Measurements from ENCODE around the gene ASTN1. TPM values are rescaled to one million over a fixed set of nuclear protein-coding genes. Genes with fewer than 3 reads are reported as not detected.
"Not testable (repeated sequence)": the region's sequence is repeated elsewhere in the genome, so short reads cannot be mapped to it uniquely, and the experiment has no call there.

The ASTN1 gene
- total RNA-seq, 1 donor from 2014 or later, result not detected

DNA sequence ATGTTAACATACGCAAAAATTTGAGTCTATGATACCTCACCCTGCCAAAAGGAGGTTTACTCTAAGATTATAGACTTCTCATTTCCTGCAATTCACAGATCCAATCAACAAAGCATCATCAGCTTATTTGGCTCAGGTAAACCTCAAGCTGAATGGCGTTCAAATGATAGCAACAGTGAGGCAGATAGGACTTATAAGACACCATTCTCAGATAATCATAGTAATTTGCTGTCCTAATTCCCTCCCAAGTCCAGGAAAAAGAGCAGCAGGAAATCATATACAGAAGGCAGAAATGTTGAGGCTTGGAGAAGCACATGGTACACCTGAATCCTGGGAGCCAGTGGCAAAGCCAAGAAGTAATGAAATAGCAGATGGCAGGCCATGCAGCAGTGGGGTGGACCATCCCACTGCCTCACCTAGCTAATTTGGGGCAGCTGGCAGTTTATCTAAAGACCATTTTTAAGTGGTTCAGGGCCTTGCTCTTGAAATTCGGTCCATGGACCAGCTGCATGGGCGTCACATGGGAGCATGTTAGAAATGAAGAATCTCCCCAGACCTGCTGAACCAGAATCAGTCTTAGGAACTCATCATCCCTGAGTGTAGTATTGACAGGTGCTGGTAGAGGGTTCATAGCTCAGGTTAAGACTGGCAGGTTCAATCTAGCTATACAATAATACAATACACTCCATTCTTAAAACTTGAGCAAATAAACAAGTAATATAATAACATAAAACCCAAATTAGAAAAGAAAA lies 57.7 kb downstream of the ASTN1 start:
- H3K27ac Mint-ChIP-seq, result no peak overlapping the region
- H3K9me3 Mint-ChIP-seq, result no peaks in the 10 kb centered on the region
- intact Hi-C loops (cut with micrococcal nuclease), result no loop called here
- no peak for DNase-seq
- H3K4me1 Mint-ChIP-seq, result no peaks in the 10 kb centered on the region
- H3K36me3 Mint-ChIP-seq (ENCODE audit: low read depth), result no peaks in the 10 kb centered on the region
- H3K4me3 Mint-ChIP-seq, result no peak overlapping the region
- no peaks in the 10 kb centered on the region for H3K27me3 Mint-ChIP-seq

DNA sequence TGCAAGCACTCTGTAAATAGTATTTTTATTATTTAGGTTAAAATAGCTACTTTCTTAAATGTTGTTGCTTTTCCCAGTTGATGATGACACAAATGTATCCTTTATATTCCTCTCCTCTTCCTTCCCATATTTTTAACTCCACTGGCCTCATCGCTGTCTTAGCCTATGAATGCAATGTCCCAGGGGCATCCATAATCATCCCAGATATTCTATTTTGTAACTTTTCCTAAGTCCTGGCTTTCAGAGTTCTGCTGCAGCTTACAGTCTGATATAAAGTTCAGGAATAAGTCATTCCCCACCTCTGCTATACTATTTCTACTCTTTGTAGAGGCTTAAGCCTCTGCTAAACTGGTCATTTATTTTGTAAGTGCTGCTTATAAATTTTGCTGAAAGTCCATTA lies 58.3 kb downstream of the ASTN1 start:
- Mint-ChIP-seq H3K4me1 (no peaks in the 10 kb centered on the region), H3K27me3 (no peaks in the 10 kb centered on the region)

DNA sequence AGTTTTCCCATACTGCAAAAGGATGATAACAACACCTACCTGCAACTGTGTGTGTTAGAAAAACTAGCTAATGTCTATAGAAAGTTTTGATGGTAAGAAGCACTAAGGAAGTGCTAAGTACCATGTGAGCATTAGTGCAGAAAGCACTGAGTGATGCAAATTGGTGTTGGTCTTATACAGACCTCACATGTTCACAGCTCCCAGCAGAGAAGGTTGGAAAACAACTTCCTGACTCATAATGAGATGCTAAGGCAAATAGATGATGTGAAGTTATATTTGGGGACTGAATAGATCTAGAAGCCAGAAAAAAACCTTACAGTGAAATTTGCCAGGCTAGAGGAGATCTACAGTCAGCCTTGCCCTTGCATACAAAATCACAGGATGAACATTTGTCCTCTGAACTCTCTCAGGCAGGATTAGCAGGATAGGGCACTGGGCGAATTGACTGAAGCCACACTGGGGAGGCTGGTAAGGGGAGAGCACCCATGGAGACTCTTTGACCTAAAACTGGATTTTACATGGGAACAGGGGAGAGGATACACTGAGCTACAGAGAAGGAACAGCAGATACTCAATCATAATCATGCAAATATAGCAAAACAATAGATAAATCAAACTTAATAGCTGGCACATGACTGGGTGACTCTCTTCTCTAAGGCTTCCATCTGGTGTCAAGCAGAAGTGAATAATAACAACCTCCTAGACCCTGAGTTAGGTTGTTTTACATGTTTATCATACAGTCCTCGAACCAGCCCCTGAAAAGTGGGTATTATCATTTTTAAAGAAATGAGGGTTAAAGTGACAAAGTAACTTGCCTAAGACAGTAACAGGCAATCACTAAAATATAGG lies 61.3 kb downstream of the ASTN1 start:
- Mint-ChIP-seq H3K4me1 (no peaks in the 10 kb centered on the region), H3K27ac (no peak overlapping the region), H3K36me3 (ENCODE audit: low read depth) (no peaks in the 10 kb centered on the region), H3K4me3 (no peak overlapping the region), H3K27me3 (no peaks in the 10 kb centered on the region), H3K9me3 (no peaks in the 10 kb centered on the region)
- intact Hi-C loops (cut with micrococcal nuclease), result no loop called here
- no peak for DNase-seq

More for the DNA sequence above, 58.3 kb downstream of the ASTN1 start:
- Mint-ChIP-seq H3K36me3 (ENCODE audit: low read depth) (no peaks in the 10 kb centered on the region), H3K4me3 (no peak overlapping the region), H3K9me3 (no peaks in the 10 kb centered on the region), H3K27ac (no peak overlapping the region)
- DNase-seq, result no peak
- intact Hi-C loops (cut with micrococcal nuclease), result no loop called here

DNA sequence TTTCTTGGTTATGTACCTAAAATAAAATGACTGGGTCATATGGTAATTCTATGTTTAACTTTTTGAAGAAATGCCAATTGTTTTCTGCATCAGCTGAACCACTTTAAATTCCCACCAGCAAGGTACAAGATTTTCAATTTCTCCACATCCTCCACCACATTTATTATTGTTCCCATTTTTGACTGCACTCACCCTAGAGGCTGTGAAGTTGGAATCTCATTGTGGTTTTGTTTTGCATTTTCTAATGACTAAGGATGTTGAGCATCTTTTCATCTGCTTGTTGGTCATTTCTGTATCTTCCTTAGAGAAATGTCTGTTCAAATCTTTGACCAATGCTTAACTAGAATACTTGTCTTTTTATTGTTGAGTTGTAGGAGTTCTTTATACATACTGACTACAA lies 72.5 kb downstream of the ASTN1 start:
- H3K36me3 Mint-ChIP-seq (ENCODE audit: low read depth), result no peaks in the 10 kb centered on the region

DNA sequence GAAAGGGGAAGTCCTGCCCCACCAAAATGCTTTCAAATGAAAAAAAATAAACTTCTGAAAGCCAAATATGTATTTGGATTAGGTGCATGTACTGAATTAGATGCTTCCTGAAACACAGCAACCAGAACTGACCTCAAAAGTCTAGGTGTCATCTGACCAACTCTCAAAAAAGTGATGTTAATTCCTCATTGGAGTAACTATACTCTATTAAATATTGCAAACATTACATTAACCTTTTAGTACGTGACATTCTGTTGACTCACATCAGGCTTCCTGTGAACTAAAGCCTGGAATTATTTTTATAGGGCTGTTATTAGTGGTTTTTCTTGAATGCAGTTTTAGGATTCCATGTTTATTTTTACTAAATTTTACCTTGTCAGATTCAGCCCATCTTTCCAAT lies 73.5 kb downstream of the ASTN1 start:
- Mint-ChIP-seq H3K4me1 (no peaks in the 10 kb centered on the region), H3K27me3 (no peaks in the 10 kb centered on the region), H3K9me3 (no peaks in the 10 kb centered on the region), H3K36me3 (ENCODE audit: low read depth) (no peaks in the 10 kb centered on the region), H3K27ac (no peak overlapping the region), H3K4me3 (no peak overlapping the region)
- no peak for DNase-seq
- intact Hi-C loops (cut with micrococcal nuclease), result no loop called here

More for the DNA sequence above, 72.5 kb downstream of the ASTN1 start:
- intact Hi-C loops (cut with micrococcal nuclease), result no loop called here
- Mint-ChIP-seq H3K4me3 (no peak overlapping the region), H3K9me3 (no peaks in the 10 kb centered on the region), H3K4me1 (no peaks in the 10 kb centered on the region), H3K27me3 (no peaks in the 10 kb centered on the region), H3K27ac (no peak overlapping the region)
- no peak for DNase-seq

DNA sequence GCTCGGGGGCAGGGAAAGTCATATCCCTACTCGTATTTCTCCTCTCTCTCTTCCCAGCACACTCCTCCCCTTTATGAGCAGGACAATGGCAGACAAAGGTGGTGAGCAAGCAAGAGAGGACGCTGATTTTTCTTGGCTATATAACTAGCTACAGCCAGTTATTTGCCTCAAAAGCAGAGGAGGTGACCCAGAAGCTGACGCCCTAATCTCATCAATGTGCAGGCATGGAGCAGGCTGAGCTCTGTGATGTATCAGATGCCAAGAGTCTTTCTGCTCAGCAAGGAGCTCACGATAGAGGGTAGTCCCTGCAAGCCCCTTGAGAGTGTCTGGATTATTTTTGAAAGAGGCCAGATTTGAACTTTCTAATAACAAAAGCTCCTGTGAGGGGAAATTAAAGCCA lies 75.5 kb downstream of the ASTN1 start:
- Mint-ChIP-seq H3K4me1 (no peaks in the 10 kb centered on the region), H3K9me3 (no peaks in the 10 kb centered on the region), H3K36me3 (ENCODE audit: low read depth) (no peaks in the 10 kb centered on the region), H3K4me3 (no peak overlapping the region), H3K27me3 (no peaks in the 10 kb centered on the region), H3K27ac (no peak overlapping the region)
- no peak for DNase-seq
- intact Hi-C loops (cut with micrococcal nuclease), result no loop called here

DNA sequence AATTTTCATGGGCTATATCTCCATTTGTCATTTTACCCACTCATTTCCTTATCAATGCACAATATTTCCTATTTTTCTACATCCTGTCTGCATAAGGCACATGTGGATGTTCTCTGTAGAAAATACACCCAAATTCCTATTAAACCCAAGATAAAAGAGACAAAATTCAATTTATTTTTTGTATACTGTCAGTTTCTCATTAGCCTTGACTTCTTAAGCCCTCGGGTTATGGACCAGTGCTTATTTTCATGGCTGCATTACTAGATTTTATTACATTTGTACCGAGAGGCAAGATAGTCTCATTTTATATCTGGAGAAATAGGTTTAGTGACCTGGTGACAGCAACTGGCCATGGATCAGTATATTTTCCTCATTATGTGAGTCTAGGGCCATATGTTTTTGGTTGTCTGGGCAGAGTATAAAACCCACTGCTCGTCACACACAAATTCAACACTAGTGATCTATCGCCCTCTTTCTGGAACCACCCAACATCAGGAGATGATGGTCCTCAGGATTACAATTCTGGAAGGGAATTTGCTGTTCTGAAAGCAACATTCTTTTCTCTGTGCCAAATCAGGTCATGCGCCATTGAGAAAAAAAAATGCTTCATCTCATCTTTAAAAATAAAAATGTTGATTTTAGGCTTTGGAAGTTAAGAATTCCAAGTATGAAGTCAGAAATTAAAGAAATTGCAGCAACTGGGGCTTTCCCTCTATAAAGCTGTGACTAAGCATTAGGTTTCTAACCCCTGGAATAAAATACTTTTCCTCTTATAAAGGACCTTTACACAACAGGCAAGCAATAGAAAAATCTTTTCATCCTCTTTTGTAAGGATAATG lies 81.4 kb downstream of the ASTN1 start:
- Mint-ChIP-seq H3K9me3 (no peaks in the 10 kb centered on the region), H3K36me3 (ENCODE audit: low read depth) (no peaks in the 10 kb centered on the region), H3K27ac (no peak overlapping the region), H3K4me1 (no peaks in the 10 kb centered on the region), H3K4me3 (no peak overlapping the region), H3K27me3 (no peaks in the 10 kb centered on the region)
- intact Hi-C loops (cut with micrococcal nuclease), result no loop called here
- DNase-seq, result no peak

DNA sequence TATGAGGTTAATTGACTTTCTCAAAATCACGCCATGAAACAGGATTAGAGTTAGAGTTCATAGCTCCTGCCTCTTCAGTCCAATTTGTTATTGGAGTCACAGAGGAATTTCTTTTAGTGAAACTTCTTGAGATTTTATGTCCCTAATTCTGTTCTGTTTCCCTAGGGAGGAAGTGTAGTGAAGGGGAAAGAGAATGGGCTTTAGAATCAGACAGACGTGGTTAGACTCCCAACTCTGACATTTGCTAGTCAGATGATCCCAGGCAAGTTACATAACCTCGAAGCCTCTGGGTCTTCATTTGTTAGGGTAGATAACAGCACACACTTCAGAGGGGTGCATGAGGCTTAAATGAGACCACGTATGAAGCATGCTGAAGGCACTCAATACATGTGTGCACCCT lies 83.9 kb downstream of the ASTN1 start:
- Mint-ChIP-seq H3K4me3 (no peak overlapping the region), H3K36me3 (ENCODE audit: low read depth) (no peaks in the 10 kb centered on the region), H3K4me1 (no peaks in the 10 kb centered on the region), H3K27me3 (no peaks in the 10 kb centered on the region), H3K27ac (no peak overlapping the region), H3K9me3 (no peaks in the 10 kb centered on the region)
- DNase-seq, result no peak
- intact Hi-C loops (cut with micrococcal nuclease), result no loop called here

DNA sequence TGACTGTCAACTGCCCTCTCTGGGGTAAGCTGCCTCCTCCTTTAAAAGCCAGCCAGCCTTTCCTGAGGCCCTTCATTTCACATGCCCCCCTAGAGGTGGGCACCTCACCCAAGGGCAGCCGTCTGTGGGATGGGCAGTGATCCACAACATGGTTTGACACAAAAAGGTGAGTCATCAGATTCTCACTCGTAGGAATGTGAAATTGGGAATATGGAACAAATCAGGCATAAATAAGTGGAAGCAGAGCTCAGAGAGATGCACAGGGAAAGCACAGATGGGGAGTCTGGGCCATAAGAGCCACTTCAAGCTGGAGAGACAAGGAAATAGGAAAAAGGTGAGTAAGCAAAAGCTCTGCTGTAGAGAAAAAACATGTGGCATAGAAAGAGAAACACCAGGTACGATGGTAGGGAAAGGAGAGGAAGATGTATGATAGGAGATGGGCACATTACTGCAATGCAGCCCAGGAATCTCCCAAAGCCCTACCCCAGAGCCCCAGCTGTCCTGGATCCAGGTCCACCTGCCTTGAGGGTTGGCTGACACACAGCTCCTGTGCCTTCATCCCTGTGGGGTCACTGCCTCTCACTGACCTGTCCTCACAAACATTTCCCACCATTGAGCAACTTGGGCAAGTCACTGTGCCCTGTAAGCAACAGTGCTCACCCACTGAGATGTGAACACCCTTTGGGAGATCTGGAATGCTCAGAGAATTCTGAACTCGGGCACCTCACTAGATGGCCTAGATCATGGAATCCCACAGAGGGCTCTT lies 86.6 kb downstream of the ASTN1 start:
- DNase-seq, result no peak
- Mint-ChIP-seq H3K4me3 (no peak overlapping the region), H3K9me3 (no peaks in the 10 kb centered on the region), H3K27ac (no peak overlapping the region), H3K4me1 (no peaks in the 10 kb centered on the region), H3K27me3 (no peaks in the 10 kb centered on the region), H3K36me3 (ENCODE audit: low read depth) (no peaks in the 10 kb centered on the region)
- intact Hi-C loops (cut with micrococcal nuclease), result no loop called here

DNA sequence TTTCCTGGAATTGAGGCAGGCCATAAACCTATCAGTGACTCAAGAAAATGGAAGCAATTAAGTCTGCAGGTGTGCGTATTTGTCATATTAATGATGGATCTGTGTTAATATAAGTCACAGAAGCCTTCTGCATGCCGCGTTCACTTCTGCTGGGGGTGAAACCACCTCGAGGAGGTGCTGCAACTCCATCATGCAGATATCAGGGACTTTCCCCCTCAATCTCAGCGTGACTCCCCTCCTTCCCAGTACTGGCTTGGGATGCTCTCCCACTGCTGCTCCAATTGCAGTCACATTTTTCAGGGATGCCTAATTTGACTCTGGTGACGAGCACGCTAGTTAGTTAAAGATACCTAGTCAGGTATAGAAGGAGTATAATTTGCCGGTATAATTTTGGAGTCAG lies 87.5 kb downstream of the ASTN1 start:
- H3K36me3 Mint-ChIP-seq (ENCODE audit: low read depth), result no peaks in the 10 kb centered on the region
- H3K4me1 Mint-ChIP-seq, result no peaks in the 10 kb centered on the region

DNA sequence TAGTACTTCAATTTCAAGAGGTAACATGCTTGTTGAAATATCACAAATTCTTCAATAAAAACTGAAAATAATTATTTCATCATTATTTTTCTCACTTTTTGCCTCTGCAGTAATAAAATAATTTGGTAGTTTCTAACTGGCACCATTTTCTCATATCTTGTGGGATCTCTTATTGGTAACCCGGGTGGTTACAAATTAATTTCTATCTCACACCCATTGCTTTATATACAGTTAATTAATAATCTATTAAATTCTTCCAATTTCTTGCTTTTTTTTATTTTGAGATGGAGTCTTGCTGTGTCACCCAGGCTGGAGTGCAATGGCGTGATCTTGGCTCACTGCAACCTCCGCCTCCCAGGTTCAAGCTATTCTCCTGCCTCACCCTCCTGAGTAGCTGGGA lies 89.7 kb downstream of the ASTN1 start:
- H3K9me3 Mint-ChIP-seq; H3K36me3 Mint-ChIP-seq (ENCODE audit: low read depth); intact Hi-C loops (cut with micrococcal nuclease); DNase-seq; H3K4me1 Mint-ChIP-seq; H3K27me3 Mint-ChIP-seq; H3K4me3 Mint-ChIP-seq; H3K27ac Mint-ChIP-seq: not testable (repeated sequence)

More for the DNA sequence above, 87.5 kb downstream of the ASTN1 start:
- intact Hi-C loops (cut with micrococcal nuclease), result no loop called here
- Mint-ChIP-seq H3K4me3 (no peak overlapping the region), H3K27ac (no peak overlapping the region), H3K9me3 (no peaks in the 10 kb centered on the region), H3K27me3 (no peaks in the 10 kb centered on the region)
- DNase-seq, result no peak

DNA sequence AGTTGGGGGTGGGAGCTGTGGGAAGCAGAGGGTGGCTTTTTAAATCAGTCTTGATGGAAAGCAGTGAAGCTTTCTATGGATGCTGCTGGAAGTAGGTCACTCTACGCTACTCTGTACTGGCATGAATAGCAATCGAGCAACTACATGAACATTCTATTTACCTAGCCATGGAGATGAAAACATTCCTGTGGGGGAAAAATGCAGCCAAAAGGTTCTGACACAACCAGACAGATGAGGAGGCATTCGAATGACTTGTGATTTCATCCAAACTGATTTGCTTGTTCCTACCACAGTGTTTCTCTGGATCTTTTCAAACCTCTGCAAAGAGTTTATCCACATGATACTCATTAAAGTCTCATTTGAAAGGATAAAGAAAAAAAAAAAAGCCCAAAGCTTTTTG lies 95.0 kb downstream of the ASTN1 start:
- no peaks in the 10 kb centered on the region for H3K4me1 Mint-ChIP-seq
- no peak overlapping the region for H3K4me3 Mint-ChIP-seq
- no peaks in the 10 kb centered on the region for H3K36me3 Mint-ChIP-seq (ENCODE audit: low read depth)
- no peak for DNase-seq
- H3K9me3 Mint-ChIP-seq, result no peaks in the 10 kb centered on the region
- H3K27me3 Mint-ChIP-seq, result no peaks in the 10 kb centered on the region
- intact Hi-C loops (cut with micrococcal nuclease), result no loop called here
- H3K27ac Mint-ChIP-seq, result no peak overlapping the region

DNA sequence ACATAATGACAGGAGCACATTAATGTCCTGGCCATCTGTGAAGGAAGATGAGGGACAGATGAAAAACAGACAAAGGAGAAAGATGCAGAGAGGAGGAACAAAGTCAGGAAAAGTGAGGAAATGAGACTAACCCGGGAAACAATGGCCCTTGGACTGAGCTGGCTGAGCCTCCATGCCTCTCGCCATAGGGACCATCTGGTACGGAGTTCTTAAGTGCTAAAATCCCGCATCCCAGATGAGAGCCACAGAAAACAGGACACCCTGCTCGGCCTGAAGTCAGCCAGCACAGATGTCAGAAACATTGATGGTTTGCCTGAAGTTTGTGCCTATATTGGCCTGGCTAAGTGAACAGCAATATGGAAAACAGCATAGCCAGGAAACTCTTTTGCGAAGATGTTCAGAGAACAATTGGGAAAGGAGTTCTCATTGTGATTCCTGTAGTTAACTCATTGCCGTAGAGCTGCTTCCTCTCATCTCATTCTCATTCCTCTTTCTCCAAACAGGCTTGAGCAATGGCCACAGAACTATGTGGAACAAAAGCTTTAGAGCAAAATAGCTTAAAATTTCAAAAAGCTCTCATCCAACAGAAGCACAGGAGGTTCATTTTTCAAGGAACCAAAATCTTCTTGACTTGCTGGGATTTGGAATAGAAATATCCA lies 96.6 kb downstream of the ASTN1 start:
- intact Hi-C loops (cut with micrococcal nuclease), result no loop called here
- DNase-seq, result no peak
- Mint-ChIP-seq H3K27ac (no peak overlapping the region), H3K4me1 (no peaks in the 10 kb centered on the region), H3K36me3 (ENCODE audit: low read depth) (no peaks in the 10 kb centered on the region), H3K27me3 (no peaks in the 10 kb centered on the region), H3K9me3 (no peaks in the 10 kb centered on the region), H3K4me3 (no peak overlapping the region)

All from activated CD4-positive, alpha-beta T cell treated with anti-CD3 and anti-CD28 coated beads, Interleukin-2, amount 10 ng/mL, durations not matched to agents 24 days and 14 days (primary cell).